Adrenal gland (tissue), 12 donors: ENCODE data around the gene HK2. TPM values are rescaled to one million over a fixed set of nuclear protein-coding genes. Genes with fewer than 3 reads are reported as not detected.
"Not testable (repeated sequence)": the region's sequence is repeated elsewhere in the genome, so short reads cannot be mapped to it uniquely, and the experiment has no call there.

Experiments
- DNase-seq, 7 donors: peaks; one replicate each; pipeline ENCODE4 v3.0.0-alpha.2; 2019 to 2020
- H3K27ac ChIP-seq, 5 donors: fragments of 200-600 bp; sonication (generic) in 4 of 5; 1 replicate in 3 of 5; 2 replicates in 2 of 5; pipeline versions ENCODE4 v1.5.1 to v1.8.0; 2016 to 2020; ENCODE audit warnings: mild to moderate bottlenecking in 1 of 5
- H3K27me3 ChIP-seq: fragments of 200-600 bp; 2 replicates; pipeline ENCODE4 v1.8.0; 2021
- H3K36me3 ChIP-seq, 2 donors: fragments of 200-600 bp; replicated peaks in 1 of 2; 1 replicate in 1 of 2; 2 replicates in 1 of 2; pipeline versions ENCODE4 v1.5.1 to v1.8.0; 2018 to 2022
- H3K4me1 ChIP-seq, 2 donors: fragments of 200-600 bp; replicated peaks in 1 of 2; 1 replicate in 1 of 2; 2 replicates in 1 of 2; pipeline versions ENCODE4 v1.5.1 to v1.8.0; 2018 to 2021
- H3K4me3 ChIP-seq, 4 donors: fragments of 200-600 bp; sonication (generic) in 3 of 4; one replicate each; pipeline ENCODE4 v1.5.1; 2016 to 2018
- H3K9me3 ChIP-seq, 3 donors: fragments of 200-600 bp; sonication (generic) in 1 of 3; replicated peaks in 1 of 3; 1 replicate in 2 of 3; 2 replicates in 1 of 3; pipeline versions ENCODE4 v1.5.1 to v1.8.0; 2016 to 2021
- POLR2A ChIP-seq, 2 donors: fragments of 450-650 bp; IDR thresholded peaks; one replicate each; pipeline ENCODE4 v1.6.1; 2017; ENCODE audit warnings: antibody characterized with exemption in 2 of 2, mild to moderate bottlenecking in 2 of 2, moderate library complexity in 1 of 2
- WGBS, 4 donors: extraction: QIAGEN DNeasy Blood & Tissue Kit in 2 of 4; methylation state at CpG; one replicate each; pipeline versions ENCODE4 v1.1.5 to v1.1.7; 2013 to 2017; 5-methylcytosine and 5-hydroxymethylcytosine counted together
- intact Hi-C, 2 donors: fragments of 100-400 bp; cut with DNase I; formaldehyde crosslinking; loops; one replicate each; pipeline versions ENCODE4 v1.14.1 to v1.15.0; 2022 to 2023
- polyA plus RNA-seq, 3 donors: library from polyadenylated mRNA; stranded (reverse); fragments of 200-250 nt in 2 of 3; fragments of 350-450 nt in 1 of 3; fragmentation: Illumina TruSeq in 1 of 3; extraction: RNeasy Lipid Tissue Mini Kit (QIAGEN cat#74804) in 1 of 3; gene quantifications; one replicate each; pipeline ENCODE4 v1.2.3, GENCODE V29; 2013 to 2014
- total RNA-seq, 9 donors: library from RNA; depleted of rRNA in 4 of 9; stranded (reverse); fragments of >200 nt in 4 of 9; fragments of 120-200 nt in 1 of 9; fragmentation: NEBNext Ultra II Directional in 1 of 9; extraction: Animal tissue kit (Norgen Biotek cat#: 25700) in 1 of 9; gene quantifications; one replicate each; pipeline versions ENCODE4 v1.1.0 to v1.2.4, GENCODE V29; 2013 to 2023
- TF ChIP-seq, protein P1 (sequence below), 6 experiments: fragments of 450-650 bp in 4 of 6; fragments of 200-600 bp in 2 of 6; sonication (generic) in 1 of 6; IDR thresholded peaks; 1 replicate in 5 of 6; 2 replicates in 1 of 6; pipeline versions ENCODE4 v1.5.1 to v1.8.0; 2016 to 2021; ENCODE audit warnings: antibody characterized with exemption in 6 of 6, mild to moderate bottlenecking in 2 of 6, moderate library complexity in 1 of 6
- donor health status: healthy with polysubstance abuse.
- donor health status: Bipolar disorder and iron deficiency.
- donor health status: DM: yes; HTN: yes; CAD: no.
- donor health status: DM: no; HTN: no; CAD: no.
- donor health status: DM: no; HTN: no; CAD: no.
- donor health status: DM: yes; HTN: yes; CAD: no.

HK2 gene
- total and polyA plus RNA-seq, 12 donors = 1.2 to 11.7 (median 5.0) TPM

DNA sequence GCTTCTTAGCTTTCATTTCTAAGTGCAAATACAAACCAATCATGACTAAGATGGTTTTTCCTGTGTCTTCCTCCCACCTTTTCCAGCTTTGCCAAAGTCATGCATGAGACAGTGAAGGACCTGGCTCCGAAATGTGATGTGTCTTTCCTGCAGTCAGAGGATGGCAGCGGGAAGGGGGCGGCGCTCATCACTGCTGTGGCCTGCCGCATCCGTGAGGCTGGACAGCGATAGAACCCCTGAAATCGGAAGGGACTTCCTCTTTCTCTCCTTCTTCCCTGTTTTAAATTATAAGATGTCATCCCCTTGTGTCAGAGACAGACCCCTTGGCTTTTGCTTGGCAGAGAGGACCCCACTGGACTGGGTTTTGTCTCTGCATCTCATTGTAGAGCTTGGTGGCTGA, 56.8 kb downstream of the HK2 start:
- Histone ChIP-seq H3K4me3 (no peak overlapping the region), H3K36me3 (no peaks in the 10 kb centered on the region), H3K4me1 (no peaks in the 10 kb centered on the region), H3K9me3 (no peaks in the 10 kb centered on the region), H3K27me3 (no peaks in the 10 kb centered on the region), H3K27ac (no peak overlapping the region)
- TF ChIP-seq POLR2A (IDR thresholded peaks at IDR 0.05) = no peak
- TF ChIP-seq, protein P1, sequence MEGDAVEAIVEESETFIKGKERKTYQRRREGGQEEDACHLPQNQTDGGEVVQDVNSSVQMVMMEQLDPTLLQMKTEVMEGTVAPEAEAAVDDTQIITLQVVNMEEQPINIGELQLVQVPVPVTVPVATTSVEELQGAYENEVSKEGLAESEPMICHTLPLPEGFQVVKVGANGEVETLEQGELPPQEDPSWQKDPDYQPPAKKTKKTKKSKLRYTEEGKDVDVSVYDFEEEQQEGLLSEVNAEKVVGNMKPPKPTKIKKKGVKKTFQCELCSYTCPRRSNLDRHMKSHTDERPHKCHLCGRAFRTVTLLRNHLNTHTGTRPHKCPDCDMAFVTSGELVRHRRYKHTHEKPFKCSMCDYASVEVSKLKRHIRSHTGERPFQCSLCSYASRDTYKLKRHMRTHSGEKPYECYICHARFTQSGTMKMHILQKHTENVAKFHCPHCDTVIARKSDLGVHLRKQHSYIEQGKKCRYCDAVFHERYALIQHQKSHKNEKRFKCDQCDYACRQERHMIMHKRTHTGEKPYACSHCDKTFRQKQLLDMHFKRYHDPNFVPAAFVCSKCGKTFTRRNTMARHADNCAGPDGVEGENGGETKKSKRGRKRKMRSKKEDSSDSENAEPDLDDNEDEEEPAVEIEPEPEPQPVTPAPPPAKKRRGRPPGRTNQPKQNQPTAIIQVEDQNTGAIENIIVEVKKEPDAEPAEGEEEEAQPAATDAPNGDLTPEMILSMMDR (IDR thresholded peaks at IDR 0.05) = no peak
- intact Hi-C loops = no loop called here
- 82 to 89% (median 86%) methylated on average over 8 of the region's 8 CpGs for WGBS, 4 donors
- DNase-seq = no peak

DNA sequence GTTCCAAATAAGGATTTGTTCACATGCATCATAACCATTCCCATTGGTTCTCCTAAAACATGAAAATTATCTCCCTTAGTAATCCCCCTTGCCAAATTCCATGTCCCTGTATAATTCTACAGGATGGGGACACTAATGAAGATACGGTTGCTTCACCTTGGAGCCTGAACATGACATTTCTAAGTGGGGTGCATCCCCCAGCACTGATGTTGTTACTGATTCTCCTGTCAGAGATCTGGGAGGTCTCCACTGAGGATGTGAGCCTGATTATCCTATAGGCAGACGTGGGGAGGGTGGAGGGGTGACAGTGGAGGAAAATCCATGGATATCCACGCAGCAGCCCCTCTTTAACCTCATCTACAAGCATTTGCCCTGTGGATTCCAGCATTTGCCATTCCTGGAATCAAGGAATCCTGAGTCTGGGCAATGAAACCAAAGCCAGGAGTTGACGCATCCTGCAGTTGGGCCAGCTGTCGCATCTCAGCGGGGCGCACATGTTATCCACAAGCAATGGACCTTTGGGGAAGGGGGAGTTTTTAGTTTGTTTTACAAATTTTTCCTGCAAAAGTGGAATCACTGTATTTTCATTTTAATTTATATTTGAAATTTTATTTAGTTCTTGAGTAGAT, 57.3 kb downstream of the HK2 start:
- 73 to 86% (median 81%) methylated on average over 7 of the region's 7 CpGs for WGBS, 4 donors
- H3K27me3 ChIP-seq = no peaks in the 10 kb centered on the region
- TF ChIP-seq POLR2A (IDR thresholded peaks at IDR 0.05) = no peak
- TF ChIP-seq, protein P1 (IDR thresholded peaks at IDR 0.05) = no peak
- H3K4me1 ChIP-seq = no peaks in the 10 kb centered on the region
- no peaks in the 10 kb centered on the region for H3K36me3 ChIP-seq
- H3K27ac ChIP-seq = no peak overlapping the region
- intact Hi-C loops = no loop called here
- no peak overlapping the region for H3K4me3 ChIP-seq
- DNase-seq = no peak
- no peaks in the 10 kb centered on the region for H3K9me3 ChIP-seq

- peak in 1 of 7 donors; percentile 14 for DNase-seq
- H3K4me1 ChIP-seq, intact Hi-C loops, H3K9me3 ChIP-seq, H3K36me3 ChIP-seq, H3K27me3 ChIP-seq, H3K4me3 ChIP-seq, H3K27ac ChIP-seq: not testable (repeated sequence)
- 69 to 75% (median 72%) methylated on average over 4 of the region's 4 CpGs for WGBS, 4 donors
Observed at GRCh38 chr2:74891816-74892215, 57.9 kb downstream of the HK2 start.

GRCh38 chr2:74892609-74893008, 58.7 kb downstream of the HK2 start:
- 74 to 83% (median 81%) methylated on average over 5 of the region's 5 CpGs for WGBS, 4 donors
- TF ChIP-seq, protein P1 (IDR thresholded peaks at IDR 0.05) = no peak
- no peak for TF ChIP-seq POLR2A (IDR thresholded peaks at IDR 0.05)
- DNase-seq = no peak
- H3K27me3 ChIP-seq = no peaks in the 10 kb centered on the region
- H3K9me3 ChIP-seq = no peaks in the 10 kb centered on the region
- H3K4me1 ChIP-seq = no peaks in the 10 kb centered on the region
- no peaks in the 10 kb centered on the region for H3K36me3 ChIP-seq
- no peak overlapping the region for H3K27ac ChIP-seq
- intact Hi-C loops = no loop called here
- H3K4me3 ChIP-seq = no peak overlapping the region

- Histone ChIP-seq H3K27me3 (no peaks in the 10 kb centered on the region), H3K9me3 (no peaks in the 10 kb centered on the region), H3K4me3 (no peak overlapping the region), H3K27ac (no peak overlapping the region), H3K36me3 (no peaks in the 10 kb centered on the region), H3K4me1 (no peaks in the 10 kb centered on the region)
- intact Hi-C loops = no loop called here
- no peak for TF ChIP-seq POLR2A (IDR thresholded peaks at IDR 0.05)
- TF ChIP-seq, protein P1 (IDR thresholded peaks at IDR 0.05) = no peak
- WGBS, 4 donors = 44 to 70% (median 53%) methylated on average over 5 of the region's 5 CpGs
- peak in 1 of 7 donors; percentile 6 for DNase-seq
Observed at GRCh38 chr2:74893332-74893731, 59.4 kb downstream of the HK2 start.
